Body of pancreas (tissue), 4 donors: ENCODE data around the gene EYA3. TPM values are rescaled to one million over a fixed set of nuclear protein-coding genes. Genes with fewer than 3 reads are reported as not detected.

Source experiments
- ATAC-seq: fragments of 150-250 bp; one replicate; pipeline ENCODE4 v1.9.1; 2016
- DNase-seq, 4 donors: peaks; one replicate each; pipeline ENCODE4 v3.0.0-alpha.2; 2019
- H3K27ac ChIP-seq, 4 donors: fragments of 200-600 bp; sonication (generic); 1 replicate in 3 of 4; 2 replicates in 1 of 4; pipeline versions ENCODE4 v1.5.1 to v1.6.1; 2016 to 2019; ENCODE audit warnings: mild to moderate bottlenecking in 1 of 4, mixed read lengths in 1 of 4, moderate library complexity in 1 of 4
- H3K27me3 ChIP-seq, 2 donors: fragments of 200-600 bp; sonication (generic); one replicate each; pipeline ENCODE4 v1.6.0; 2016; ENCODE audit warnings: mild to moderate bottlenecking in 1 of 2
- H3K36me3 ChIP-seq, 2 donors: fragments of 200-600 bp; sonication (generic); replicated peaks in 1 of 2; 2 replicates each; pipeline ENCODE4 v1.5.1; 2016; ENCODE audit warnings: low read depth in 2 of 2; ENCODE audit not compliant: insufficient read depth in 1 of 2
- H3K4me1 ChIP-seq: fragments of 200-600 bp; sonication (generic); one replicate; pipeline ENCODE4 v1.6.0; 2016
- H3K4me3 ChIP-seq, 2 donors: fragments of 200-600 bp; sonication (generic); 1 replicate in 1 of 2; 2 replicates in 1 of 2; pipeline ENCODE4 v1.5.1; 2016 to 2019
- H3K9me3 ChIP-seq, 3 donors: fragments of 200-600 bp; sonication (generic); 1 replicate in 2 of 3; 2 replicates in 1 of 3; pipeline ENCODE4 v1.5.1; 2016
- CTCF ChIP-seq, 7 experiments: fragments of 450-650 bp in 4 of 7; fragments of 200-600 bp in 3 of 7; sonication (generic) in 3 of 7; IDR thresholded peaks; one replicate each; pipeline ENCODE4 v1.5.1; 2016 to 2019; ENCODE audit warnings: antibody characterized with exemption in 7 of 7
- POLR2A ChIP-seq, 3 donors: fragments of 450-650 bp; IDR thresholded peaks; one replicate each; pipeline ENCODE4 v1.6.1; 2016; ENCODE audit warnings: antibody characterized with exemption in 3 of 3, mild to moderate bottlenecking in 2 of 3
- WGBS, 2 donors: methylation state at CpG; one replicate each; pipeline ENCODE4 v1.1.5; 2017; 5-methylcytosine and 5-hydroxymethylcytosine counted together
- intact Hi-C: fragments of 100-400 bp; cut with DNase I; formaldehyde crosslinking; loops from one replicate; pipeline ENCODE4 v1.15.1; 2023
- small RNA-seq: library from RNA; depleted of rRNA; stranded (forward); fragments of <200 nt; gene quantifications from one replicate; pipeline ENCODE3, GENCODE V24; 2016
- total RNA-seq, 2 donors: library from RNA; depleted of rRNA; stranded (reverse); fragments of >200 nt; gene quantifications; one replicate each; pipeline ENCODE4 v1.1.0, GENCODE V29; 2016

Gene EYA3
- total RNA-seq, 2 donors from 2014 or later: 7.8 to 15.5 TPM

GRCh38 chr1:27922272-27922671, 166.1 kb downstream of the EYA3 start:
- intact Hi-C loops: no loop called here
- DNase-seq (no peak), ATAC-seq (no peak)
- Histone ChIP-seq H3K27ac (no peak overlapping the region), H3K4me3 (no peak overlapping the region), H3K36me3 (no peaks in the 10 kb centered on the region), H3K4me1 (no peaks in the 10 kb centered on the region), H3K9me3 (no peaks in the 10 kb centered on the region), H3K27me3 (no peaks in the 10 kb centered on the region)
- WGBS, 2 donors: 56 to 70% methylated on average over 3 of the region's 3 CpGs
- no peak for TF ChIP-seq POLR2A (IDR thresholded peaks at IDR 0.05)
- TF ChIP-seq CTCF (IDR thresholded peaks at IDR 0.05): no peak

Small RNA genes lying within 50 kb of the gene (small RNA-seq; reads per million reads assigned to genes)
- not detected for gene RN7SL559P

Other genes with a start within 250 kb of the EYA3 start
- gene THEMIS2, start 216.1 kb downstream of the EYA3 start, total RNA-seq: 10 to 100 TPM in 1 of 2 donors, 1 to 10 TPM in 1; 4.6 to 21.0 TPM
- 10 to 100 TPM in 1 of 2 donors, 1 to 10 TPM in 1; 4.6 to 23.3 TPM for gene RPA2, start 174.0 kb downstream of the EYA3 start, total RNA-seq
- 10 to 100 TPM; 18.8 to 28.0 TPM for gene SMPDL3B, start 153.6 kb downstream of the EYA3 start, total RNA-seq
- 10 to 100 TPM in 1 of 2 donors, 1 to 10 TPM in 1; 7.9 to 14.5 TPM for gene XKR8, start 128.6 kb downstream of the EYA3 start, total RNA-seq
- 1 to 10 TPM; 2.3 to 3.6 TPM for gene PTAFR, start 88.1 kb upstream of the EYA3 start, total RNA-seq
- gene DNAJC8, start 144.4 kb upstream of the EYA3 start, total RNA-seq: 10 to 100 TPM; 18.7 to 53.1 TPM
- 10 to 100 TPM; 62.0 to 93.4 TPM for gene ATP5IF1, start 147.5 kb upstream of the EYA3 start, total RNA-seq
- gene SESN2, start 170.9 kb upstream of the EYA3 start, total RNA-seq: 10 to 100 TPM in 1 of 2 donors, 1 to 10 TPM in 1; 8.2 to 12.5 TPM
- gene MED18, start 240.4 kb upstream of the EYA3 start, total RNA-seq: 10 to 100 TPM in 1 of 2 donors, 1 to 10 TPM in 1; 7.3 to 10.5 TPM